Loucy (cell line): ENCODE data around the gene COA1.
A peak's percentile ranks its signal among the peaks of the same experiment; 100 is the strongest.

Experiments used
- H2AFZ ChIP-seq: fragments of 200-600 bp; sonication (generic); 2 replicates; pipeline ENCODE4 v1.6.0; 2016; ENCODE audit warnings: antibody characterized with exemption, mild to moderate bottlenecking, low read length, moderate library complexity
- H3F3A ChIP-seq: fragments of 200-600 bp; 2 replicates; pipeline ENCODE4 v1.6.0; 2016; ENCODE audit warnings: antibody characterized with exemption, low read depth, mild to moderate bottlenecking
- H3K27me3 ChIP-seq: fragments of 200-600 bp; sonication (generic); 2 replicates; pipeline ENCODE4 v1.6.1; 2014; ENCODE audit warnings: low read length, mild to moderate bottlenecking; ENCODE audit not compliant: insufficient read depth, poor library complexity, severe bottlenecking
- H3K36me3 ChIP-seq: fragments of 200-600 bp; sonication (generic); 2 replicates; pipeline ENCODE4 v1.6.1; 2016; ENCODE audit warnings: low read length; ENCODE audit not compliant: insufficient read depth
- H3K4me1 ChIP-seq: fragments of 200-600 bp; sonication (generic); 2 replicates; pipeline ENCODE4 v1.5.1; 2014; ENCODE audit warnings: low read length, mild to moderate bottlenecking; ENCODE audit not compliant: insufficient read depth, poor library complexity, severe bottlenecking
- H3K4me2 ChIP-seq: fragments of 200-600 bp; sonication (generic); 2 replicates; pipeline ENCODE4 v1.6.0; 2014; ENCODE audit warnings: antibody characterized with exemption, low read length, low read depth, mild to moderate bottlenecking; ENCODE audit not compliant: poor library complexity, severe bottlenecking
- H3K4me3 ChIP-seq: fragments of 200-600 bp; sonication (generic); 2 replicates; pipeline ENCODE4 v1.5.1; 2014; ENCODE audit warnings: low read length, mild to moderate bottlenecking, mixed read lengths; ENCODE audit not compliant: poor library complexity, severe bottlenecking
- H3K79me2 ChIP-seq: fragments of 200-600 bp; sonication (generic); 2 replicates; pipeline ENCODE4 v1.6.1; 2014; ENCODE audit warnings: low read length; ENCODE audit not compliant: insufficient read depth
- H3K9ac ChIP-seq: fragments of 200-600 bp; sonication (generic); 2 replicates; pipeline ENCODE4 v1.6.0; 2014; ENCODE audit warnings: mild to moderate bottlenecking, low read depth, low read length, moderate library complexity; ENCODE audit not compliant: poor library complexity, severe bottlenecking
- H3K9me2 ChIP-seq: fragments of 200-600 bp; sonication (generic); replicated peaks from 2 replicates; pipeline ENCODE4 v1.6.1; 2016; ENCODE audit warnings: low read depth, low read length, mixed read lengths
- H3K9me3 ChIP-seq: fragments of 200-600 bp; sonication (generic); 2 replicates; pipeline ENCODE4 v1.6.1; 2014; ENCODE audit warnings: mild to moderate bottlenecking, antibody characterized with exemption, low read length, low read depth; ENCODE audit not compliant: insufficient read depth
- H4K20me1 ChIP-seq: fragments of 200-600 bp; sonication (generic); 2 replicates; pipeline ENCODE4 v1.6.0; 2014; ENCODE audit warnings: antibody characterized with exemption, low read length, mild to moderate bottlenecking; ENCODE audit not compliant: insufficient read depth, poor library complexity, severe bottlenecking
- EZH2phosphoT487 ChIP-seq: fragments of 200-600 bp; IDR thresholded peaks from 2 replicates; pipeline ENCODE4 v1.6.1; 2018; ENCODE audit warnings: antibody characterized with exemption, mild to moderate bottlenecking, moderate library complexity, borderline replicate concordance
- TF ChIP-seq, protein P1 (sequence below): fragments of 200-600 bp; sonication (generic); conservative IDR thresholded peaks from 2 replicates; pipeline ENCODE4 v1.5.1; 2014; ENCODE audit warnings: mild to moderate bottlenecking, antibody characterized with exemption, low read length

COA1 gene

DNA sequence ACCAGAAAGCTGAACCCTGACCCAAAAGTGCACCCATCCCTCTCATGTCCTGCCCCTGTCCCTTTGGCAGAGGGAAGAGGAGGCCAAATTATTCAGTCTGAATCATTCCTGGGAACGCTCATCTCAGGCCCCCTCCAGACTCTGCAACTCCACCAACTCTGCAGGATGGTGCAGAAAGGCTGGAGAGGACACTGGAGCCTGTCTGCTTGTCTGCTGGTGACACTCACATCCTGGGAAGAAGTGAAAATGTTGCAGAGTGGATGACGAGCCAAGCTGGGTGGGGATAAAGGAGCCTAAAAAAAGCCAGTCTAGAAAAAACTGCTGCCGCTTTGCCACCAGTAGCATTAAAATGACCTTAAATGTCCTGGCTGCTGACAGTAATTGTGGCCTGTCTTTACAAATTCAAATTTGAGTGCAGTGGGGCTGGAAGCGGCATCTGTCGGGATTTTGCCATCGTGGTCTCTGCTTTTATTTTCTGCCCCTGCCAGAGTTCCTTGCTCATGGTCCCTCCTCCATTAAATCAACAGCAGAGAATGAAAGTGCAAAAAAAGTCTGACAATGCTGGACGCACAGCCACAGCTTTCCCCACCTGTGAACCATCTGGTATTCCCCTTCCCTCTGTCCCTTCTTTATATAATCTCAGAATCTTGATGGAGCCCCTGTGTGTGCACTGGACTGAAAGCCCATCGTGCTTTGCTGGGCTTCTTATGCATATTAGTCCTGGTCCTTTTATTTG lies 82.6 kb downstream of the COA1 start:
- Histone ChIP-seq H3K9me2 (no peaks in the 10 kb centered on the region), H2AFZ (no peak overlapping the region), H3K4me3 (no peak overlapping the region), H4K20me1 (peaks cover 10% of the 10 kb centered on the region), H3K9me3 (no peaks in the 10 kb centered on the region), H3K9ac (peak overlapping the region; percentile 59), H3K4me1 (peaks cover 63% of the 10 kb centered on the region), H3F3A (peaks cover 28% of the 10 kb centered on the region), H3K4me2 (peak overlapping the region; percentile 89), H3K27me3 (no peaks in the 10 kb centered on the region), H3K79me2 (peaks cover 51% of the 10 kb centered on the region), H3K36me3 (peaks cover 37% of the 10 kb centered on the region)
- TF ChIP-seq EZH2phosphoT487, result no peak
- TF ChIP-seq, protein P1, sequence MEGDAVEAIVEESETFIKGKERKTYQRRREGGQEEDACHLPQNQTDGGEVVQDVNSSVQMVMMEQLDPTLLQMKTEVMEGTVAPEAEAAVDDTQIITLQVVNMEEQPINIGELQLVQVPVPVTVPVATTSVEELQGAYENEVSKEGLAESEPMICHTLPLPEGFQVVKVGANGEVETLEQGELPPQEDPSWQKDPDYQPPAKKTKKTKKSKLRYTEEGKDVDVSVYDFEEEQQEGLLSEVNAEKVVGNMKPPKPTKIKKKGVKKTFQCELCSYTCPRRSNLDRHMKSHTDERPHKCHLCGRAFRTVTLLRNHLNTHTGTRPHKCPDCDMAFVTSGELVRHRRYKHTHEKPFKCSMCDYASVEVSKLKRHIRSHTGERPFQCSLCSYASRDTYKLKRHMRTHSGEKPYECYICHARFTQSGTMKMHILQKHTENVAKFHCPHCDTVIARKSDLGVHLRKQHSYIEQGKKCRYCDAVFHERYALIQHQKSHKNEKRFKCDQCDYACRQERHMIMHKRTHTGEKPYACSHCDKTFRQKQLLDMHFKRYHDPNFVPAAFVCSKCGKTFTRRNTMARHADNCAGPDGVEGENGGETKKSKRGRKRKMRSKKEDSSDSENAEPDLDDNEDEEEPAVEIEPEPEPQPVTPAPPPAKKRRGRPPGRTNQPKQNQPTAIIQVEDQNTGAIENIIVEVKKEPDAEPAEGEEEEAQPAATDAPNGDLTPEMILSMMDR, result no peak

DNA sequence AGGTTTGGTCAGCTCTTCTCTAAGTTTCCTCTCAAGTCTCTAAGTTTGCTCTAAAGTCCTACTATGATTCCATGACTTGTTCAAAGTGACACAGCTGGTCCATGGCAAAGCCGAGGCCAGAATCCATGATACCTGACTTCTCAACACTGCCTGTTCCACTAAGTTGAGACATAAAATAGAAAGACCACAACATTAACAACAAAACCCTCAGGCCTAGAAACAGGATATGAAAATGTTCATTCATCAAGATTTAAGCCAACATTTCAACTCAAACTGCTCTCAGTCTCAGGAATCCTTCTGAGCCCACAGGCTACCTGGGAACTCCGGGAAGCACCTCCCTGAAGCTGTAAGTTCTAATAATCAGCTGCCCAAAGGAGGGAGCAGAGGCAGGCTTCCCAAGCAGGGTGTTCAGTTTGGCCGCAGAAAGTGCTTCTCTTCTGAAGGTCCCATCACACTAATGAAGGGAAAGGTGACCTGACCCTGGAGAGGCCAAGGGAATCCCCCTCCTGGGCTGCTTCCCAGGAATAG lies 83.6 kb downstream of the COA1 start:
- Histone ChIP-seq H3K4me1 (peaks cover 53% of the 10 kb centered on the region), H3F3A (peaks cover 24% of the 10 kb centered on the region), H3K9ac (no peak overlapping the region), H3K9me2 (no peaks in the 10 kb centered on the region), H2AFZ (no peak overlapping the region), H3K27me3 (no peaks in the 10 kb centered on the region), H3K4me3 (no peak overlapping the region), H3K4me2 (no peak overlapping the region), H3K36me3 (peaks cover 40% of the 10 kb centered on the region), H3K9me3 (no peaks in the 10 kb centered on the region), H3K79me2 (peaks cover 41% of the 10 kb centered on the region; the same call in 1 of the 2 replicates), H4K20me1 (peaks cover 13% of the 10 kb centered on the region)
- TF ChIP-seq, protein P1, result no peak
- TF ChIP-seq EZH2phosphoT487, result no peak

DNA sequence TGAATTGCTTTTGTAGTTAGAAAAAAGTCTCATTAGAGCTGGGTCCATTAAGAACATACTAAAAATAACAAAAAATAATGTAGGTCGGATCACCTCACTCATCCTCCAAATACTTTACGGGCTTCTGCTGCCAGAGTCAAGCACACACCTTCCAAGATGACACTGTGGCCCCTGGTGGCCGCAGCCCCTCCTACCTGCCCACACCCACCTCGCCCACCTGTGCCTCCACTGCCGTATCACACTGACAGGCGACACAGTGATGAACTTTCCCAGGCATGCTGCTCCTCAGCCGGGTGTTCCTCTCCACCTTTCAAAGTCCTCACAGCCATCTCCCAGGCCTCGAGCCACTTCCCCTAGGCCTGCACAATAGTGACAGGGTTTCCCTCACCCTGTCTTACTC lies 85.5 kb downstream of the COA1 start:
- no peak overlapping the region for H3K4me2 ChIP-seq
- H3K4me3 ChIP-seq, result no peak overlapping the region
- no peak for TF ChIP-seq EZH2phosphoT487
- TF ChIP-seq, protein P1, result no peak
- H3K79me2 ChIP-seq, result peaks cover 37% of the 10 kb centered on the region; the same call in 1 of the 2 replicates
- H3K27me3 ChIP-seq, result no peaks in the 10 kb centered on the region
- no peak overlapping the region for H3K9ac ChIP-seq
- peaks cover 34% of the 10 kb centered on the region for H3K4me1 ChIP-seq
- H3K9me3 ChIP-seq, result no peaks in the 10 kb centered on the region
- H4K20me1 ChIP-seq, result peaks cover 13% of the 10 kb centered on the region
- H2AFZ ChIP-seq, result no peak overlapping the region
- no peaks in the 10 kb centered on the region for H3K9me2 ChIP-seq
- peaks cover 8% of the 10 kb centered on the region for H3F3A ChIP-seq
- H3K36me3 ChIP-seq, result peaks cover 59% of the 10 kb centered on the region
